HG02884 (cell line): Measurements from ENCODE around the gene SNIP1.
"Not testable (repeated sequence)": the region's sequence is repeated elsewhere in the genome, so short reads cannot be mapped to it uniquely, and the experiment has no call there.

Experiments used
- ATAC-seq: cut with Tn5 transposase; IDR thresholded peaks from one replicate; pipeline ENCODE4 v1.9.1; 2021; ENCODE audit warnings: mild to moderate bottlenecking, moderate library complexity; ENCODE audit not compliant: unreplicated experiment

SNIP1 gene

GRCh38 chr1:37559957-37560379 is 5.9 kb upstream of the SNIP1 start:
- ATAC-seq = not testable (repeated sequence)

GRCh38 chr1:37559080-37559479 is 5.0 kb upstream of the SNIP1 start:
- ATAC-seq = no peak

GRCh38 chr1:37558411-37558810 is 4.3 kb upstream of the SNIP1 start:
- ATAC-seq = no peak

GRCh38 chr1:37557402-37557801 is 3.3 kb upstream of the SNIP1 start:
- ATAC-seq = no peak

GRCh38 chr1:37556712-37557196 is 2.7 kb upstream of the SNIP1 start, which contains the start of gene DNALI1:
Gene DNALI1, plus strand, starts transcription at chr1:37556940. Its CDS starts 55 bp downstream, at chr1:37556995.
- no peak for ATAC-seq

GRCh38 chr1:37553598-37553926 is 531 bp downstream of the SNIP1 start:
- ATAC-seq = no peak

GRCh38 chr1:37549341-37549740 is 4.8 kb downstream of the SNIP1 start:
- no peak for ATAC-seq

GRCh38 chr1:37545019-37545418 is 9.1 kb downstream of the SNIP1 start:
- no peak for ATAC-seq

GRCh38 chr1:37544530-37544929 is 9.6 kb downstream of the SNIP1 start:
- ATAC-seq = no peak

GRCh38 chr1:37540036-37540785 is 13.9 kb downstream of the SNIP1 start:
- no peak for ATAC-seq

- not testable (repeated sequence) for ATAC-seq
Observed at GRCh38 chr1:37539154-37539553, 14.9 kb downstream of the SNIP1 start.

GRCh38 chr1:37537378-37537777 is 16.7 kb downstream of the SNIP1 start:
- no peak for ATAC-seq

GRCh38 chr1:37533317-37534093 is 20.6 kb downstream of the SNIP1 start:
- no peak for ATAC-seq

- not testable (repeated sequence) for ATAC-seq
Observed at GRCh38 chr1:37532418-37533156, 21.5 kb downstream of the SNIP1 start.

- ATAC-seq = not testable (repeated sequence)
Observed at GRCh38 chr1:37529888-37530287, 24.2 kb downstream of the SNIP1 start.

- ATAC-seq = no peak
Observed at GRCh38 chr1:37519613-37520012, 34.5 kb downstream of the SNIP1 start.

- ATAC-seq = not testable (repeated sequence)
Observed at GRCh38 chr1:37518929-37519328, 35.2 kb downstream of the SNIP1 start.

- not testable (repeated sequence) for ATAC-seq
Observed at GRCh38 chr1:37518241-37518640, 35.9 kb downstream of the SNIP1 start.

- ATAC-seq = no peak
Observed at GRCh38 chr1:37517569-37517968, 36.5 kb downstream of the SNIP1 start.

GRCh38 chr1:37515185-37516034 is 38.7 kb downstream of the SNIP1 start:
- ATAC-seq = no peak
